OCI-LY7 (cell line): ENCODE results near the gene UBTD1.

ENCODE experiments used
- CTCF ChIP-seq: fragments of 200-600 bp; sonication (generic); conservative IDR thresholded peaks from 2 replicates; pipeline ENCODE4 v1.5.1; 2014; ENCODE audit warnings: mild to moderate bottlenecking, antibody characterized with exemption, low read length, moderate library complexity, mixed read lengths
- EZH2phosphoT487 ChIP-seq: fragments of 200-600 bp; sonication (generic); IDR thresholded peaks from 2 replicates; pipeline ENCODE4 v1.6.1; 2018; ENCODE audit warnings: low read depth, borderline replicate concordance, mild to moderate bottlenecking, mixed run types, antibody characterized with exemption, low read length, moderate library complexity, mixed read lengths

DNA sequence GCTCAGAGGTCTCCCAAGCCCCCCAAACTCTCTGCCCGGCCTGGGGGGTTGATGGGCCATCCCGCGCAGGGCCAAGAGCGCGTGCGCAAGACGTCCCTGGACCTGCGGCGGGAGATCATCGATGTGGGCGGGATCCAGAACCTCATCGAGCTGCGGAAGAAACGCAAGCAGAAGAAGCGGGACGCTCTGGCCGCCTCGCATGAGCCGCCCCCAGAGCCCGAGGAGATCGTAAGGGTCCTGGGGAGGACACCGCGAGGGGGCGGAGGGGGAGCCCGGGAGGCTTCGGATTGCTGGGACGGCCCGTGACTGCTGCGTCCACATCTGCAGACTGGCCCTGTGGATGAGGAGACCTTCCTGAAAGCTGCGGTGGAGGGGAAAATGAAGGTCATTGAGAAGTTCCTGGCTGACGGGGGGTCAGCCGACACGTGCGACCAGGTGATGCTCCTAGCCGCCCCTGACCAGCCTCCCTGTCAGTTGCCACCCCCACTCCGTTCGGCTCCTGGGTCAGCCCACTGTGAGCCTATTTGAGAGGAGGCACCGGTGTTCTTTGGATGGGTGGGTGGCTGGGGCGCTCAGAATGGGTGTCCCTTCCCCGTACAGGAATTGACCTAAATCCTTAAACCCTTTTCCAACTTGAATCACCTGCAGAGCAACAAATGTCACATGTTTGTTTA lies 79.6 kb downstream of the UBTD1 start:
- TF ChIP-seq CTCF = no peak
- no peak for TF ChIP-seq EZH2phosphoT487
